HTR-8/SVneo (cell line): Measurements from ENCODE around the gene LEMD3.

Experiments
- DNase-seq: peaks from one replicate; pipeline ENCODE4 v3.0.0; 2011; ENCODE audit warnings: low spot score, mixed read lengths; ENCODE audit not compliant: insufficient read length
- FAIRE-seq: peaks from 2 replicates; lab custom pipeline; 2011; peaks lifted over from hg19 to GRCh38; lab: Jason Lieb, UNC

The LEMD3 gene

GRCh38 chr12:65204886-65205525 is 35.6 kb downstream of the LEMD3 start:
- DNase-seq, result no peak
- FAIRE-seq, result no peak

GRCh38 chr12:65205886-65206285 is 36.5 kb downstream of the LEMD3 start:
- FAIRE-seq, result no peak
- no peak for DNase-seq

GRCh38 chr12:65208125-65208524 is 38.7 kb downstream of the LEMD3 start:
- DNase-seq (no peak), FAIRE-seq (no peak)

GRCh38 chr12:65208964-65209654 is 39.7 kb downstream of the LEMD3 start:
- DNase-seq (no peak), FAIRE-seq (no peak)

GRCh38 chr12:65209655-65210043 is 40.3 kb downstream of the LEMD3 start:
- DNase-seq (no peak), FAIRE-seq (no peak)

GRCh38 chr12:65217086-65217485 is 47.7 kb downstream of the LEMD3 start:
- DNase-seq (no peak), FAIRE-seq (no peak)

GRCh38 chr12:65220761-65221160 is 51.4 kb downstream of the LEMD3 start:
- DNase-seq (no peak), FAIRE-seq (no peak)

GRCh38 chr12:65229441-65229840 is 60.1 kb downstream of the LEMD3 start:
- FAIRE-seq, result no peak
- peak; percentile 11 for DNase-seq

- peak; percentile 9 for DNase-seq
- no peak for FAIRE-seq
Measured at GRCh38 chr12:65232476-65233077, 63.2 kb downstream of the LEMD3 start.

GRCh38 chr12:65237153-65237552 is 67.8 kb downstream of the LEMD3 start:
- FAIRE-seq (no peak), DNase-seq (no peak)

GRCh38 chr12:65238609-65239008 is 69.2 kb downstream of the LEMD3 start:
- FAIRE-seq, result no peak
- DNase-seq, result no peak

- no peak for FAIRE-seq
- DNase-seq, result no peak
Measured at GRCh38 chr12:65248656-65249633, 79.6 kb downstream of the LEMD3 start.

- no peak for FAIRE-seq
- no peak for DNase-seq
Measured at GRCh38 chr12:65252515-65252914, 83.1 kb downstream of the LEMD3 start.

- DNase-seq (no peak), FAIRE-seq (no peak)
Measured at GRCh38 chr12:65257986-65258385, 88.6 kb downstream of the LEMD3 start.

- DNase-seq (no peak), FAIRE-seq (no peak)
Measured at GRCh38 chr12:65259501-65259900, 90.1 kb downstream of the LEMD3 start.

- FAIRE-seq, result no peak
- no peak for DNase-seq
Measured at GRCh38 chr12:65263777-65264176, 94.4 kb downstream of the LEMD3 start.

- FAIRE-seq (no peak), DNase-seq (no peak)
Measured at GRCh38 chr12:65266408-65266807, 97.0 kb downstream of the LEMD3 start.

- DNase-seq, result no peak
- FAIRE-seq, result no peak
Measured at GRCh38 chr12:65269603-65270002, 100.2 kb downstream of the LEMD3 start.

GRCh38 chr12:65274602-65275272 is 105.4 kb downstream of the LEMD3 start:
- FAIRE-seq, result no peak
- DNase-seq, result no peak

- FAIRE-seq (no peak), DNase-seq (no peak)
Measured at GRCh38 chr12:65275627-65276026, 106.2 kb downstream of the LEMD3 start.
